Erythroblast (primary cell): Measurements from ENCODE around the gene ZCCHC2.
A peak's percentile ranks its signal among the peaks of the same experiment; 100 is the strongest.

Experiments used
- DNase-seq, 2 experiments: peaks; one replicate each; lab custom pipeline; 2025; lab: John Stamatoyannopoulos, UW
- GATA1 ChIP-seq: IDR thresholded peaks from 2 replicates; pipeline ENCODE4 v1.6.1; 2011; ENCODE audit warnings: low read depth, mild to moderate bottlenecking, control low read depth, low read length, moderate library complexity
- POLR2A ChIP-seq: IDR thresholded peaks from 2 replicates; pipeline ENCODE4 v1.6.1; 2011; ENCODE audit warnings: mild to moderate bottlenecking, low read length

ZCCHC2 gene

GRCh38 chr18:62538881-62539280, 16.1 kb downstream of the ZCCHC2 start:
- no peak for DNase-seq
- TF ChIP-seq POLR2A (no peak), GATA1 (no peak)

- no peak for TF ChIP-seq GATA1
- TF ChIP-seq POLR2A = no peak
- DNase-seq = no peak
Observed at GRCh38 chr18:62539284-62540165, 16.7 kb downstream of the ZCCHC2 start.

GRCh38 chr18:62543021-62543420, 20.2 kb downstream of the ZCCHC2 start:
- no peak for DNase-seq
- TF ChIP-seq GATA1 (no peak), POLR2A (no peak)

- DNase-seq = no peak
- TF ChIP-seq POLR2A (no peak), GATA1 (no peak)
Observed at GRCh38 chr18:62545098-62545497, 22.3 kb downstream of the ZCCHC2 start.

- no peak for TF ChIP-seq GATA1
- TF ChIP-seq POLR2A = no peak
Observed at GRCh38 chr18:62549755-62550154, 26.9 kb downstream of the ZCCHC2 start.

GRCh38 chr18:62550746-62551145, 27.9 kb downstream of the ZCCHC2 start:
- TF ChIP-seq POLR2A = no peak
- TF ChIP-seq GATA1 = no peak
- no peak for DNase-seq

More at GRCh38 chr18:62549755-62550154, 26.9 kb downstream of the ZCCHC2 start:
- no peak for DNase-seq

- no peak for TF ChIP-seq GATA1
- no peak for TF ChIP-seq POLR2A
- no peak for DNase-seq
Observed at GRCh38 chr18:62551972-62552513, 29.2 kb downstream of the ZCCHC2 start.

GRCh38 chr18:62554061-62554815, 31.4 kb downstream of the ZCCHC2 start:
- DNase-seq = peak in 1 of 2 experiments; percentile 67

GRCh38 chr18:62555135-62555534, 32.3 kb downstream of the ZCCHC2 start:
- peak; percentile 73 to 88 for DNase-seq
- no peak for TF ChIP-seq GATA1
- no peak for TF ChIP-seq POLR2A

More at GRCh38 chr18:62554061-62554815, 31.4 kb downstream of the ZCCHC2 start:
- no peak for TF ChIP-seq POLR2A
- no peak for TF ChIP-seq GATA1

GRCh38 chr18:62556397-62556796, 33.6 kb downstream of the ZCCHC2 start:
- no peak for DNase-seq
- no peak for TF ChIP-seq GATA1
- TF ChIP-seq POLR2A = no peak

- TF ChIP-seq POLR2A (no peak), GATA1 (no peak)
- no peak for DNase-seq
Observed at GRCh38 chr18:62558015-62558663, 35.3 kb downstream of the ZCCHC2 start.

- DNase-seq = no peak
- TF ChIP-seq POLR2A (no peak), GATA1 (no peak)
Observed at GRCh38 chr18:62564044-62564443, 41.2 kb downstream of the ZCCHC2 start.

GRCh38 chr18:62566199-62566598, 43.4 kb downstream of the ZCCHC2 start:
- peak; percentile 61 to 73 for DNase-seq
- no peak for TF ChIP-seq POLR2A
- TF ChIP-seq GATA1 = no peak

- no peak for DNase-seq
Observed at GRCh38 chr18:62566818-62567217, 44.0 kb downstream of the ZCCHC2 start.

More at GRCh38 chr18:62566818-62567217, 44.0 kb downstream of the ZCCHC2 start:
- no peak for TF ChIP-seq GATA1
- no peak for TF ChIP-seq POLR2A
